OCI-LY7 (cell line): ENCODE measurements around the gene TCL1A. TPM values are rescaled to one million over a fixed set of nuclear protein-coding genes. Genes with fewer than 3 reads are reported as not detected.

Experiments
- BruUV-seq: library from RNA; stranded (reverse); fragments of 400-500 nt; replicated peaks from 2 replicates; lab custom pipeline; 2021; lab: Mats Ljungman, UMichigan
- CTCF ChIA-PET: fragments of 300-600 bp; sonication (Branson Sonifier 250); formaldehyde crosslinking; loops from one replicate; lab custom pipeline; 2022; ENCODE audit warnings: antibody characterized with exemption; ENCODE audit not compliant: unreplicated experiment; lab: Charles Lee
- POLR2A ChIA-PET: fragments of 300-600 bp; sonication (Branson Sonifier 250); formaldehyde crosslinking; loops from one replicate; lab custom pipeline; 2022; ENCODE audit warnings: antibody characterized with exemption; lab: Charles Lee
- DNase-seq: peaks from one replicate; pipeline ENCODE4 v3.0.0-alpha.2; 2015; ENCODE audit warnings: low spot score
- H2AFZ ChIP-seq: fragments of 200-600 bp; sonication (generic), shearing (Covaris generic); 2 replicates; pipeline ENCODE4 v1.6.1; 2014; ENCODE audit warnings: mild to moderate bottlenecking, antibody characterized with exemption, low read length, moderate library complexity
- H3K27ac ChIP-seq: fragments of 200-600 bp; sonication (generic); 2 replicates; pipeline ENCODE4 v1.5.1; 2014; ENCODE audit warnings: mixed run types, low read depth, mild to moderate bottlenecking, moderate library complexity, low read length, inconsistent platforms; ENCODE audit not compliant: poor library complexity, severe bottlenecking
- H3K36me3 ChIP-seq: fragments of 200-600 bp; sonication (generic); 2 replicates; pipeline ENCODE4 v1.6.1; 2014; ENCODE audit warnings: mild to moderate bottlenecking, antibody characterized with exemption, low read length, moderate library complexity, mixed read lengths; ENCODE audit not compliant: insufficient read depth
- H3K4me1 ChIP-seq: fragments of 200-600 bp; sonication (generic); 2 replicates; pipeline ENCODE4 v1.5.1; 2014; ENCODE audit warnings: mild to moderate bottlenecking, low read length; ENCODE audit not compliant: insufficient read depth, poor library complexity, severe bottlenecking
- H3K4me2 ChIP-seq: fragments of 200-600 bp; sonication (generic); 2 replicates; pipeline ENCODE4 v1.6.1; 2014; ENCODE audit warnings: mild to moderate bottlenecking, low read length
- H3K4me3 ChIP-seq: fragments of 200-600 bp; sonication (generic); 2 replicates; pipeline ENCODE4 v1.5.1; 2014; ENCODE audit warnings: mild to moderate bottlenecking, low read depth, low read length; ENCODE audit not compliant: poor library complexity, severe bottlenecking
- H3K79me2 ChIP-seq: fragments of 200-600 bp; sonication (generic); 2 replicates; pipeline ENCODE4 v1.6.1; 2016; ENCODE audit warnings: low read depth, mild to moderate bottlenecking, low read length, moderate library complexity, mixed read lengths; ENCODE audit not compliant: insufficient read depth
- H3K9me2 ChIP-seq: fragments of 200-600 bp; sonication (generic); 2 replicates; pipeline ENCODE4 v1.6.1; 2016; ENCODE audit warnings: mild to moderate bottlenecking, low read length, mixed read lengths; ENCODE audit not compliant: insufficient read depth
- H3K9me3 ChIP-seq: fragments of 200-600 bp; sonication (generic); 2 replicates; pipeline ENCODE4 v1.6.1; 2014; ENCODE audit warnings: mild to moderate bottlenecking, mixed run types, low read length, mixed read lengths
- H4K20me1 ChIP-seq: fragments of 200-600 bp; sonication (generic); 2 replicates; pipeline ENCODE4 v1.6.1; 2014; ENCODE audit warnings: mild to moderate bottlenecking, antibody characterized with exemption, low read length, moderate library complexity, mixed read lengths; ENCODE audit not compliant: insufficient read depth
- CTCF ChIP-seq: fragments of 200-600 bp; sonication (generic); conservative IDR thresholded peaks from 2 replicates; pipeline ENCODE4 v1.5.1; 2014; ENCODE audit warnings: mild to moderate bottlenecking, antibody characterized with exemption, low read length, moderate library complexity, mixed read lengths
- EZH2phosphoT487 ChIP-seq: fragments of 200-600 bp; sonication (generic); IDR thresholded peaks from 2 replicates; pipeline ENCODE4 v1.6.1; 2018; ENCODE audit warnings: low read depth, borderline replicate concordance, mild to moderate bottlenecking, mixed run types, antibody characterized with exemption, low read length, moderate library complexity, mixed read lengths
- intact Hi-C: fragments of 100-400 bp; cut with micrococcal nuclease; formaldehyde crosslinking; loops from one replicate; pipeline ENCODE4 v1.10.0; 2022; ENCODE audit not compliant: unreplicated experiment
- total RNA-seq, 2 experiments: library from RNA; depleted of rRNA in 1 of 2; stranded (reverse); fragments of >200 nt in 1 of 2; shearing (Covaris generic) in 1 of 2; gene quantifications; 2 replicates each; pipeline ENCODE4 v1.2.3, GENCODE V29; 2014 to 2022

Gene TCL1A
- total RNA-seq, 2 experiments from 2014 or later = 574 to 1,441 TPM

- POLR2A ChIA-PET = interaction anchor here (0.6 to 13.1 kb wide), 14 partner anchors 9 to 829 kb away, joined by 3 to 235 read pairs (median 6); partner anchors contain the start of gene TCL1B
- no peak for TF ChIP-seq EZH2phosphoT487
- no peak for TF ChIP-seq CTCF
Observed at GRCh38 chr14:95662376-95663186, 51.3 kb downstream of the TCL1A start.

GRCh38 chr14:95660651-95661515 is 53.0 kb downstream of the TCL1A start:
- Histone ChIP-seq H3K9me3 (no peaks in the 10 kb centered on the region), H3K4me3 (peak overlapping the region; percentile 48), H4K20me1 (no peaks in the 10 kb centered on the region), H3K79me2 (no peaks in the 10 kb centered on the region), H3K36me3 (no peaks in the 10 kb centered on the region), H2AFZ (peak overlapping the region; percentile 33; the same call in 1 of the 2 replicates), H3K4me2 (peak overlapping the region; percentile 79), H3K9me2 (no peaks in the 10 kb centered on the region), H3K4me1 (peaks cover 94% of the 10 kb centered on the region), H3K27ac (peak overlapping the region; percentile 98)
- intact Hi-C loops = loop anchor here (10.0 kb wide), 2 partner anchors 196 to 1706 kb away; no protein-coding TSS in a partner anchor
- DNase-seq = no peak
- ChIA-PET CTCF (no interaction called here), POLR2A (interaction anchor here (0.7 to 13.1 kb wide), 6 partner anchors 9 to 51 kb away, joined by 3 to 235 read pairs (median 6); partner anchors contain the start of gene TCL1B)
- 0 out of 2 replicates have a peak, but pooled peaks have one; percentile 21 for TF ChIP-seq CTCF
- TF ChIP-seq EZH2phosphoT487 = no peak
- BruUV-seq = no TSS peak

More at GRCh38 chr14:95662376-95663186, 51.3 kb downstream of the TCL1A start:
- H3K27ac ChIP-seq = peak overlapping the region; percentile 98
- H4K20me1 ChIP-seq = no peaks in the 10 kb centered on the region
- peak overlapping the region; percentile 79 for H3K4me2 ChIP-seq
- peak overlapping the region; percentile 48 for H3K4me3 ChIP-seq
- H3K36me3 ChIP-seq = no peaks in the 10 kb centered on the region
- CTCF ChIA-PET = no interaction called here
- H2AFZ ChIP-seq = peak overlapping the region; percentile 81; the same call in 1 of the 2 replicates
- H3K4me1 ChIP-seq = peaks cover 96% of the 10 kb centered on the region
- DNase-seq = peak; percentile 73
- BruUV-seq = TSS peak; percentile 71
- intact Hi-C loops = loop anchor here (10.0 kb wide), 2 partner anchors 198 to 1708 kb away; no protein-coding TSS in a partner anchor
- H3K79me2 ChIP-seq = peaks cover 9% of the 10 kb centered on the region; the same call in 1 of the 2 replicates
- H3K9me2 ChIP-seq = no peaks in the 10 kb centered on the region
- H3K9me3 ChIP-seq = no peaks in the 10 kb centered on the region
